HCT116 (cell line): ENCODE measurements around the gene ZNFX1. TPM values are rescaled to one million over a fixed set of nuclear protein-coding genes. Genes with fewer than 3 reads are reported as not detected.

Experiments
- ATAC-seq: fragments of 200-7000 bp; cut with Tn5 transposase; 2 replicates; pipeline ENCODE4 v1.9.1; 2020; ENCODE audit warnings: mild to moderate bottlenecking, moderate library complexity
- BruUV-seq: library from RNA; stranded (reverse); fragments of 400-500 nt; replicated peaks from 2 replicates; lab custom pipeline; 2021; lab: Mats Ljungman, UMichigan
- CTCF ChIA-PET: fragments of 300-600 bp; sonication (Branson Sonifier 250); formaldehyde crosslinking; loops from one replicate; lab custom pipeline; 2021; ENCODE audit warnings: antibody characterized with exemption; lab: Charles Lee
- POLR2A ChIA-PET: fragments of 300-600, 350-600 bp; sonication (Branson Sonifier 250); formaldehyde crosslinking; loops from one replicate; lab custom pipeline; 2021; ENCODE audit warnings: antibody characterized with exemption; lab: Charles Lee
- RAD21 ChIA-PET, 2 experiments: fragments of 300-600 bp; sonication (Branson Sonifier 250); formaldehyde crosslinking; loops; one replicate each; lab custom pipeline; 2023; ENCODE audit warnings: low total read pairs in 2 of 2; ENCODE audit not compliant: uncharacterized antibody in 2 of 2, unreplicated experiment in 2 of 2, low non-redundant PET in 1 of 2; lab: Charles Lee
- DNase-seq: peaks from one replicate; pipeline ENCODE4 v3.0.0-alpha.2; 2010; ENCODE audit warnings: low read depth, low spot score
- H2AFZ ChIP-seq: fragments of 200-600 bp; shearing (Covaris generic), sonication (generic); 2 replicates; pipeline ENCODE4 v1.6.1; 2017; ENCODE audit warnings: low read depth, mixed run types, mixed read lengths, antibody characterized with exemption, low read length; ENCODE audit not compliant: poor library complexity, severe bottlenecking
- H3K27ac ChIP-seq: 2 replicates; pipeline ENCODE4 v1.5.1; 2012; ENCODE audit warnings: low read depth, low read length
- H3K27me3 ChIP-seq: fragments of 200-600 bp; sonication (generic); 2 replicates; pipeline ENCODE4 v1.6.1; 2016; ENCODE audit warnings: mixed run types, low read length, mixed read lengths; ENCODE audit not compliant: insufficient read depth
- H3K36me3 ChIP-seq, 2 experiments: fragments of 200-500 bp in 1 of 2; fragments of 200-600 bp in 1 of 2; sonication (Bioruptor generic) in 1 of 2; sonication (generic) in 1 of 2; 2 replicates each; pipeline versions ENCODE4 v1.5.1 to v1.6.1; 2014 to 2016; ENCODE audit warnings: low read length in 2 of 2, inconsistent platforms in 1 of 2, mixed read lengths in 1 of 2, mixed run types in 1 of 2; ENCODE audit not compliant: insufficient read depth in 2 of 2, control insufficient read depth in 1 of 2
- H3K4me1 ChIP-seq, 2 experiments: fragments of 200-600 bp in 1 of 2; sonication (generic) in 1 of 2; 2 replicates each; pipeline versions ENCODE4 v1.5.1 to v1.6.1; 2012 to 2017; ENCODE audit warnings: low read length in 2 of 2, inconsistent platforms in 1 of 2, mild to moderate bottlenecking in 1 of 2, mixed read lengths in 1 of 2, mixed run types in 1 of 2, moderate library complexity in 1 of 2; ENCODE audit not compliant: insufficient read depth in 2 of 2, control insufficient read depth in 1 of 2
- H3K4me2 ChIP-seq: fragments of 200-600 bp; sonication (generic); 2 replicates; pipeline ENCODE4 v1.6.1; 2017; ENCODE audit warnings: mixed run types, low read length, mixed read lengths
- H3K4me3 ChIP-seq, 2 experiments: fragments of 200-600 bp in 1 of 2; sonication (generic) in 1 of 2; replicated peaks in 1 of 2; 2 replicates each; pipeline ENCODE4 v1.5.1; 2011 to 2016; ENCODE audit warnings: low read length in 2 of 2, control low read depth in 1 of 2, low read depth in 1 of 2, mild to moderate bottlenecking in 1 of 2, mixed read lengths in 1 of 2, mixed run types in 1 of 2
- H3K79me2 ChIP-seq: fragments of 200-600 bp; sonication (generic); 2 replicates; pipeline ENCODE4 v1.6.1; 2017; ENCODE audit warnings: mild to moderate bottlenecking, mixed run types, low read length, moderate library complexity, mixed read lengths; ENCODE audit not compliant: insufficient read depth
- H3K9ac ChIP-seq: fragments of 200-600 bp; sonication (generic); 2 replicates; pipeline ENCODE4 v1.6.1; 2016; ENCODE audit warnings: low read length, mixed read lengths
- H3K9me2 ChIP-seq: fragments of 200-600 bp; sonication (generic), shearing (Covaris generic); 2 replicates; pipeline ENCODE4 v1.6.1; 2017; ENCODE audit warnings: mixed run types, mild to moderate bottlenecking, moderate library complexity; ENCODE audit not compliant: insufficient read depth
- H3K9me3 ChIP-seq, 2 experiments: fragments of 200-500 bp in 1 of 2; fragments of 200-600 bp in 1 of 2; sonication (Bioruptor generic) in 1 of 2; sonication (generic) in 1 of 2; 2 replicates each; pipeline ENCODE4 v1.6.1; 2014 to 2017; ENCODE audit warnings: low read length in 2 of 2, mixed read lengths in 2 of 2, inconsistent platforms in 1 of 2, low read depth in 1 of 2, mild to moderate bottlenecking in 1 of 2, mixed run types in 1 of 2, moderate library complexity in 1 of 2; ENCODE audit not compliant: control insufficient read depth in 1 of 2, insufficient read depth in 1 of 2
- H4K20me1 ChIP-seq: fragments of 200-600 bp; sonication (generic), shearing (Covaris generic); 2 replicates; pipeline ENCODE4 v1.6.1; 2017; ENCODE audit warnings: mixed run types, mild to moderate bottlenecking, moderate library complexity; ENCODE audit not compliant: insufficient read depth
- CBX3 ChIP-seq: IDR thresholded peaks from 2 replicates; pipeline ENCODE4 v1.6.1; 2012; ENCODE audit warnings: low read depth
- EGR1 ChIP-seq: IDR thresholded peaks from 2 replicates; pipeline ENCODE4 v1.6.1; 2012; ENCODE audit warnings: low read depth
- ELF1 ChIP-seq: IDR thresholded peaks from 2 replicates; pipeline ENCODE4 v1.6.1; 2012; ENCODE audit warnings: low read depth, borderline replicate concordance
- EZH2 ChIP-seq: fragments of 200-600 bp; sonication (generic); IDR thresholded peaks from 2 replicates; pipeline ENCODE4 v1.6.1; 2017; ENCODE audit warnings: antibody characterized with exemption, mixed run types
- EZH2phosphoT487 ChIP-seq: fragments of 200-600 bp; IDR thresholded peaks from 2 replicates; pipeline ENCODE4 v1.6.1; 2018; ENCODE audit warnings: antibody characterized with exemption, borderline replicate concordance
- JUND ChIP-seq: IDR thresholded peaks from 2 replicates; pipeline ENCODE4 v1.6.1; 2012
- POLR2A ChIP-seq: IDR thresholded peaks from 2 replicates; pipeline ENCODE4 v1.7.0; 2011; ENCODE audit warnings: borderline replicate concordance; ENCODE audit not compliant: insufficient read depth, insufficient read length; ENCODE audit errors: extremely low read depth
- POLR2AphosphoS5 ChIP-seq: IDR thresholded peaks from 2 replicates; pipeline ENCODE4 v1.6.1; 2011; ENCODE audit warnings: mild to moderate bottlenecking, low read depth, low read length, moderate library complexity
- SP1 ChIP-seq: IDR thresholded peaks from 2 replicates; pipeline ENCODE4 v1.6.1; 2012; ENCODE audit warnings: low read depth
- SRF ChIP-seq: IDR thresholded peaks from 2 replicates; pipeline ENCODE4 v1.6.1; 2012; ENCODE audit warnings: low read depth
- TCF7L2 ChIP-seq: IDR thresholded peaks from 2 replicates; pipeline ENCODE4 v1.7.0; 2011; ENCODE audit warnings: borderline replicate concordance, inconsistent platforms; ENCODE audit not compliant: insufficient read depth, insufficient read length; ENCODE audit errors: extremely low read depth
- YY1 ChIP-seq: IDR thresholded peaks from 2 replicates; pipeline ENCODE4 v1.6.1; 2011; ENCODE audit warnings: low read length, low read depth, moderate library complexity, mild to moderate bottlenecking; ENCODE audit not compliant: insufficient replicate concordance; ENCODE audit errors: extremely low read depth
- ZNF274 ChIP-seq: fragments of 200-500 bp; sonication (Bioruptor generic); IDR thresholded peaks from 2 replicates; pipeline ENCODE4 v1.6.1; 2014; ENCODE audit warnings: mild to moderate bottlenecking, low read depth, low read length, inconsistent platforms
- intact Hi-C: fragments of 100-400 bp; cut with micrococcal nuclease; formaldehyde crosslinking; loops from 2 replicates; pipeline ENCODE4 v1.10.0; 2022
- total RNA-seq: library from RNA; stranded (reverse); gene quantifications from one replicate; pipeline ENCODE4 v1.2.1, GENCODE V29; 2021; ENCODE audit not compliant: unreplicated experiment
- TF ChIP-seq, protein P1 (sequence below), 3 experiments: fragments of 200-600 bp in 1 of 3; sonication (generic) in 1 of 3; IDR thresholded peaks in 2 of 3; conservative IDR thresholded peaks in 1 of 3; 2 replicates each; pipeline ENCODE4 v1.5.1; 2012 to 2017; ENCODE audit warnings: low read depth in 2 of 3, low read length in 2 of 3, antibody characterized with exemption in 1 of 3, borderline replicate concordance in 1 of 3, control low read depth in 1 of 3, mild to moderate bottlenecking in 1 of 3, mixed read lengths in 1 of 3, mixed run types in 1 of 3, moderate library complexity in 1 of 3; ENCODE audit not compliant: insufficient read depth in 1 of 3
- TF ChIP-seq, protein P2 (sequence below): IDR thresholded peaks from 2 replicates; pipeline ENCODE4 v1.6.1; 2011; ENCODE audit warnings: mild to moderate bottlenecking, low read length, moderate library complexity; ENCODE audit not compliant: insufficient replicate concordance; ENCODE audit errors: extremely low read depth
- TF ChIP-seq, protein P3 (sequence below): IDR thresholded peaks from 2 replicates; pipeline ENCODE4 v1.6.1; 2012; ENCODE audit warnings: low read depth

ZNFX1 gene
- total RNA-seq, 1 experiment from 2014 or later = 24.1 TPM

DNA sequence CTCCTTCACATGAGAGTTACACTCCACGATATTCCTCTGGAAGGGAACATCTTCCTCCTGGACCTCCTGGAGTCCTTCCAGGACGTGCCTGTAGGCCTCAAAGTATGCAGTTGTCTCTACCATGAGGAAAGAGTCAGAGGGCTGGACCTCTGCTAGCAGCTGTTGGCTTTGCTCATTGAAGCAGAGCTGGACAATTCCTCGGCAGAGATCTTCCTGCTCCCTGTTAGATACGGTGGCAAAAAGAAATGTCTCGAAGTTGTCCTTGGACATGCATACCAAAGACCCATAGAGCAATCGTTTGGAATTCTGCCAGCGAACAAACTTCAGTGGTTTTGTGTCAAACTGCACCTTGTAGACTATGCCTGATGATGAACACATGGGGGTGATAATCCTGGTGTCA, 7.7 kb downstream of the ZNFX1 start:
- ChIA-PET RAD21 (no interaction called here), POLR2A (interaction anchor here (0.7 kb wide), 1 partner anchor 559 kb away, joined by 3 read pairs; no protein-coding TSS in a partner anchor), CTCF (no interaction called here)
- Histone ChIP-seq H3K27ac (no peak overlapping the region), H3K9me2 (no peaks in the 10 kb centered on the region), H3K9ac (no peak overlapping the region), H4K20me1 (peaks cover 16% of the 10 kb centered on the region; the same call in 1 of the 2 replicates), H3K4me2 (no peak overlapping the region), H3K27me3 (no peaks in the 10 kb centered on the region), H3K4me1 (no peaks in the 10 kb centered on the region), H3K9me3 (no peaks in the 10 kb centered on the region), H2AFZ (no peak overlapping the region), H3K36me3 (peaks cover 51 to 69% of the 10 kb centered on the region in 2 experiments), H3K4me3 (no peak overlapping the region), H3K79me2 (peaks cover 95% of the 10 kb centered on the region)
- intact Hi-C loops = no loop called here
- ATAC-seq (no peak), DNase-seq (no peak)
- BruUV-seq = TSS peak; percentile 3
- no peak for TF ChIP-seq EZH2phosphoT487
- TF ChIP-seq, protein P1, sequence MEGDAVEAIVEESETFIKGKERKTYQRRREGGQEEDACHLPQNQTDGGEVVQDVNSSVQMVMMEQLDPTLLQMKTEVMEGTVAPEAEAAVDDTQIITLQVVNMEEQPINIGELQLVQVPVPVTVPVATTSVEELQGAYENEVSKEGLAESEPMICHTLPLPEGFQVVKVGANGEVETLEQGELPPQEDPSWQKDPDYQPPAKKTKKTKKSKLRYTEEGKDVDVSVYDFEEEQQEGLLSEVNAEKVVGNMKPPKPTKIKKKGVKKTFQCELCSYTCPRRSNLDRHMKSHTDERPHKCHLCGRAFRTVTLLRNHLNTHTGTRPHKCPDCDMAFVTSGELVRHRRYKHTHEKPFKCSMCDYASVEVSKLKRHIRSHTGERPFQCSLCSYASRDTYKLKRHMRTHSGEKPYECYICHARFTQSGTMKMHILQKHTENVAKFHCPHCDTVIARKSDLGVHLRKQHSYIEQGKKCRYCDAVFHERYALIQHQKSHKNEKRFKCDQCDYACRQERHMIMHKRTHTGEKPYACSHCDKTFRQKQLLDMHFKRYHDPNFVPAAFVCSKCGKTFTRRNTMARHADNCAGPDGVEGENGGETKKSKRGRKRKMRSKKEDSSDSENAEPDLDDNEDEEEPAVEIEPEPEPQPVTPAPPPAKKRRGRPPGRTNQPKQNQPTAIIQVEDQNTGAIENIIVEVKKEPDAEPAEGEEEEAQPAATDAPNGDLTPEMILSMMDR (IDR thresholded peaks at IDR 0.05 in 2 of 3, conservative IDR thresholded peaks at IDR 0.05 in 1 of 3; ENCODE audit: borderline replicate concordance in 1 of 3, insufficient read depth in 1 of 3, low read depth in 2 of 3, low read length in 2 of 3) = no peak
- no peak for TF ChIP-seq POLR2AphosphoS5
- no peak for TF ChIP-seq EZH2
- TF ChIP-seq JUND = no peak
- TF ChIP-seq, protein P2, sequence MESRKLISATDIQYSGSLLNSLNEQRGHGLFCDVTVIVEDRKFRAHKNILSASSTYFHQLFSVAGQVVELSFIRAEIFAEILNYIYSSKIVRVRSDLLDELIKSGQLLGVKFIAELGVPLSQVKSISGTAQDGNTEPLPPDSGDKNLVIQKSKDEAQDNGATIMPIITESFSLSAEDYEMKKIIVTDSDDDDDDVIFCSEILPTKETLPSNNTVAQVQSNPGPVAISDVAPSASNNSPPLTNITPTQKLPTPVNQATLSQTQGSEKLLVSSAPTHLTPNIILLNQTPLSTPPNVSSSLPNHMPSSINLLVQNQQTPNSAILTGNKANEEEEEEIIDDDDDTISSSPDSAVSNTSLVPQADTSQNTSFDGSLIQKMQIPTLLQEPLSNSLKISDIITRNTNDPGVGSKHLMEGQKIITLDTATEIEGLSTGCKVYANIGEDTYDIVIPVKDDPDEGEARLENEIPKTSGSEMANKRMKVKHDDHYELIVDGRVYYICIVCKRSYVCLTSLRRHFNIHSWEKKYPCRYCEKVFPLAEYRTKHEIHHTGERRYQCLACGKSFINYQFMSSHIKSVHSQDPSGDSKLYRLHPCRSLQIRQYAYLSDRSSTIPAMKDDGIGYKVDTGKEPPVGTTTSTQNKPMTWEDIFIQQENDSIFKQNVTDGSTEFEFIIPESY = no peak
- no peak for TF ChIP-seq ZNF274
- TF ChIP-seq ELF1 = no peak
- no peak for TF ChIP-seq TCF7L2
- TF ChIP-seq, protein P3, sequence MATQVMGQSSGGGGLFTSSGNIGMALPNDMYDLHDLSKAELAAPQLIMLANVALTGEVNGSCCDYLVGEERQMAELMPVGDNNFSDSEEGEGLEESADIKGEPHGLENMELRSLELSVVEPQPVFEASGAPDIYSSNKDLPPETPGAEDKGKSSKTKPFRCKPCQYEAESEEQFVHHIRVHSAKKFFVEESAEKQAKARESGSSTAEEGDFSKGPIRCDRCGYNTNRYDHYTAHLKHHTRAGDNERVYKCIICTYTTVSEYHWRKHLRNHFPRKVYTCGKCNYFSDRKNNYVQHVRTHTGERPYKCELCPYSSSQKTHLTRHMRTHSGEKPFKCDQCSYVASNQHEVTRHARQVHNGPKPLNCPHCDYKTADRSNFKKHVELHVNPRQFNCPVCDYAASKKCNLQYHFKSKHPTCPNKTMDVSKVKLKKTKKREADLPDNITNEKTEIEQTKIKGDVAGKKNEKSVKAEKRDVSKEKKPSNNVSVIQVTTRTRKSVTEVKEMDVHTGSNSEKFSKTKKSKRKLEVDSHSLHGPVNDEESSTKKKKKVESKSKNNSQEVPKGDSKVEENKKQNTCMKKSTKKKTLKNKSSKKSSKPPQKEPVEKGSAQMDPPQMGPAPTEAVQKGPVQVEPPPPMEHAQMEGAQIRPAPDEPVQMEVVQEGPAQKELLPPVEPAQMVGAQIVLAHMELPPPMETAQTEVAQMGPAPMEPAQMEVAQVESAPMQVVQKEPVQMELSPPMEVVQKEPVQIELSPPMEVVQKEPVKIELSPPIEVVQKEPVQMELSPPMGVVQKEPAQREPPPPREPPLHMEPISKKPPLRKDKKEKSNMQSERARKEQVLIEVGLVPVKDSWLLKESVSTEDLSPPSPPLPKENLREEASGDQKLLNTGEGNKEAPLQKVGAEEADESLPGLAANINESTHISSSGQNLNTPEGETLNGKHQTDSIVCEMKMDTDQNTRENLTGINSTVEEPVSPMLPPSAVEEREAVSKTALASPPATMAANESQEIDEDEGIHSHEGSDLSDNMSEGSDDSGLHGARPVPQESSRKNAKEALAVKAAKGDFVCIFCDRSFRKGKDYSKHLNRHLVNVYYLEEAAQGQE = no peak
- no peak for TF ChIP-seq POLR2A
- TF ChIP-seq EGR1 = no peak
- no peak for TF ChIP-seq YY1
- no peak for TF ChIP-seq CBX3
- TF ChIP-seq SP1 = no peak
- no peak for TF ChIP-seq SRF
